K562 (cell line): Measurements from ENCODE around the gene ANAPC16. TPM values are rescaled to one million over a fixed set of nuclear protein-coding genes. Genes with fewer than 3 reads are reported as not detected.

Source experiments
- ATAC-seq: fragments of 200-7000 bp; cut with Tn5 transposase; 3 replicates; pipeline ENCODE4 v1.9.1; 2020; ENCODE audit warnings: moderate library complexity
- BruUV-seq: library from RNA; stranded (reverse); fragments of 400-500 nt; replicated peaks from 2 replicates; lab custom pipeline; 2021; lab: Mats Ljungman, UMichigan
- CTCF ChIA-PET: fragments of 300-600 bp; formaldehyde crosslinking; extraction: SDS; loops from one replicate; lab custom pipeline; 2021; ENCODE audit warnings: low intra/inter-chr PET ratio; lab: Yijun Ruan, JAX
- POLR2A ChIA-PET: fragments of 300-600, 350-650 bp; sonication (Branson Sonifier 250); formaldehyde crosslinking; extraction: SDS; loops from one replicate; lab custom pipeline; 2021; ENCODE audit warnings: antibody characterized with exemption, inconsistent platforms; lab: Yijun Ruan, JAX
- DNase-seq, 4 experiments: peaks; one replicate each; pipeline versions ENCODE4 v3.0.0 to v3.0.0-alpha.2; 2011 to 2018; ENCODE audit warnings: low spot score in 3 of 4, mixed read lengths in 3 of 4; ENCODE audit errors: extremely low read depth in 1 of 4
- FAIRE-seq: peaks from 2 replicates; lab custom pipeline; 2011; peaks lifted over from hg19 to GRCh38; lab: Jason Lieb, UNC
- H2AFZ ChIP-seq: 2 replicates; pipeline ENCODE4 v1.6.0; 2011; ENCODE audit warnings: low read depth, low read length, control low read depth, inconsistent platforms
- H3K27ac ChIP-seq: fragments of 200-600 bp; 3 replicates; pipeline ENCODE4 v1.8.0; 2011; ENCODE audit warnings: low read depth, mild to moderate bottlenecking, control low read depth, inconsistent platforms, low read length, moderate library complexity, mixed read lengths; ENCODE audit errors: extremely low read depth
- H3K27me3 ChIP-seq, 2 experiments: fragments of 300-600 bp in 1 of 2; 2 replicates in 1 of 2; 3 replicates in 1 of 2; pipeline versions ENCODE4 v1.6.0 to v1.8.0; 2011; ENCODE audit warnings: inconsistent platforms in 2 of 2, low read length in 2 of 2, mild to moderate bottlenecking in 1 of 2, mixed read lengths in 1 of 2, moderate library complexity in 1 of 2; ENCODE audit not compliant: control insufficient read depth in 2 of 2, insufficient read depth in 2 of 2
- H3K36me3 ChIP-seq: fragments of 300-600 bp; 3 replicates; pipeline ENCODE4 v1.8.0; 2011; ENCODE audit warnings: mild to moderate bottlenecking, low read length, inconsistent platforms; ENCODE audit not compliant: control insufficient read depth, insufficient read depth
- H3K4me1 ChIP-seq, 2 experiments: fragments of 200-600 bp in 1 of 2; replicated peaks in 1 of 2; 2 replicates in 1 of 2; 3 replicates in 1 of 2; pipeline versions ENCODE4 v1.5.1 to v1.8.0; 2011; ENCODE audit warnings: inconsistent platforms in 2 of 2, low read length in 2 of 2, mild to moderate bottlenecking in 1 of 2, mixed read lengths in 1 of 2, moderate library complexity in 1 of 2; ENCODE audit not compliant: control insufficient read depth in 2 of 2, insufficient read depth in 2 of 2
- H3K4me2 ChIP-seq: 2 replicates; pipeline ENCODE4 v1.6.1; 2011; ENCODE audit warnings: low read length, control low read depth, inconsistent platforms, mixed read lengths; ENCODE audit not compliant: insufficient read depth
- H3K4me3 ChIP-seq: fragments of 200-600 bp; sonication (generic), shearing (Covaris generic); 2 replicates; pipeline ENCODE4 v1.5.1; 2016; ENCODE audit warnings: control low read depth, inconsistent platforms
- H3K79me2 ChIP-seq: fragments of 200-600 bp; 3 replicates; pipeline ENCODE4 v1.8.0; 2011; ENCODE audit warnings: low read length, inconsistent platforms; ENCODE audit not compliant: control insufficient read depth, insufficient read depth
- H3K9ac ChIP-seq, 2 experiments: 2 replicates each; pipeline versions ENCODE4 v1.6.0 to v1.6.1; 2011; ENCODE audit warnings: low read depth in 2 of 2, low read length in 2 of 2, control low read depth in 1 of 2, inconsistent platforms in 1 of 2, mild to moderate bottlenecking in 1 of 2, mixed read lengths in 1 of 2; ENCODE audit not compliant: insufficient read depth in 1 of 2
- H3K9me1 ChIP-seq: one replicate; pipeline ENCODE4 v1.6.0; 2011; ENCODE audit warnings: inconsistent platforms, mild to moderate bottlenecking, low read length, moderate library complexity; ENCODE audit not compliant: control insufficient read depth, insufficient read depth
- H3K9me3 ChIP-seq: replicated peaks from 2 replicates; pipeline ENCODE4 v1.5.1; 2011; ENCODE audit warnings: low read depth, low read length, inconsistent platforms; ENCODE audit not compliant: control insufficient read depth, insufficient read depth
- H4K20me1 ChIP-seq: replicated peaks from 2 replicates; pipeline ENCODE4 v1.6.1; 2011; ENCODE audit warnings: low read length, inconsistent platforms, mixed read lengths; ENCODE audit not compliant: control insufficient read depth, insufficient read depth
- ATF7 ChIP-seq: fragments of 450-650 bp; IDR thresholded peaks from 2 replicates; pipeline ENCODE4 v1.7.1; 2014; ENCODE audit warnings: mild to moderate bottlenecking, moderate library complexity
- CBX5 ChIP-seq: IDR thresholded peaks from 2 replicates; pipeline ENCODE4 v1.6.1; 2014; ENCODE audit warnings: low read depth, borderline replicate concordance
- DDX20 ChIP-seq: fragments of 450-650 bp; IDR thresholded peaks from 2 replicates; pipeline ENCODE4 v1.6.1; 2016; ENCODE audit warnings: missing genetic modification characterization, low read depth, mild to moderate bottlenecking, missing compliant biosample characterization, moderate library complexity
- GTF2F1 ChIP-seq: IDR thresholded peaks from 2 replicates; pipeline ENCODE4 v1.6.1; 2011; ENCODE audit warnings: low read depth, low read length, improper control_type of control experiment
- JUND ChIP-seq, 2 experiments: IDR thresholded peaks; 2 replicates in 1 of 2; 3 replicates in 1 of 2; pipeline ENCODE4 v1.6.1; 2011; ENCODE audit warnings: borderline replicate concordance in 2 of 2, low read depth in 2 of 2, low read length in 2 of 2, improper control_type of control experiment in 1 of 2, missing biosample characterization in 1 of 2, missing genetic modification characterization in 1 of 2, missing genetic modification reagents in 1 of 2
- MXI1 ChIP-seq: IDR thresholded peaks from 2 replicates; pipeline ENCODE4 v1.6.1; 2011; ENCODE audit warnings: low read depth, mild to moderate bottlenecking, improper control_type of control experiment, low read length
- TAF15 ChIP-seq: fragments of 200-400 bp; formaldehyde crosslinking; IDR thresholded peaks from 2 replicates; pipeline ENCODE4 v1.6.1; 2017; ENCODE audit warnings: mild to moderate bottlenecking, low read depth, low read length, moderate library complexity
- TAL1 ChIP-seq: fragments of 450-650 bp; IDR thresholded peaks from 2 replicates; pipeline ENCODE4 v1.6.1; 2016; ENCODE audit warnings: mild to moderate bottlenecking
- ZNF282 ChIP-seq: sonication (generic); formaldehyde crosslinking; IDR thresholded peaks from 2 replicates; pipeline ENCODE4 v1.8.1; 2023; ENCODE audit warnings: missing genetic modification reagents
- WGBS: fragments of 100-300 bp; shearing (Covaris generic); methylation state at CpG from one replicate; pipeline ENCODE4 v1.1.6; 2016; ENCODE audit warnings: low coverage, mixed read lengths; ENCODE audit not compliant: insufficient coverage; ENCODE audit errors: missing lambda C conversion rate; 5-methylcytosine and 5-hydroxymethylcytosine counted together
- in situ Hi-C: fragments of 300-500 bp; cut with MboI; formaldehyde crosslinking; loops from 4 replicates; pipeline ENCODE4 v1.15.0; 2018; ENCODE audit warnings: inconsistent platforms, mixed read lengths
- intact Hi-C: fragments of 100-400 bp; cut with micrococcal nuclease; formaldehyde crosslinking; loops from 2 replicates; pipeline ENCODE4 v1.14.2; 2022
- polyA plus RNA-seq, 8 experiments: library from polyadenylated mRNA; depleted of rRNA in 4 of 8; stranded (reverse) in 5 of 8; unstranded in 3 of 8; fragments of >200 nt; fragmentation: Nextera tagmentation in 2 of 8; fragmentation: Illumina TruSeq in 1 of 8; extraction: Ambion mirVana in 2 of 8; extraction: Trizol in 1 of 8; gene quantifications; 2 replicates each; pipeline versions ENCODE4 v1.2.1 to v1.2.3, GENCODE V29; 2011 to 2014; ENCODE audit warnings: inconsistent platforms in 1 of 8, missing spikeins in 1 of 8
- total RNA-seq, 7 experiments: library from RNA; depleted of rRNA in 6 of 7; stranded (reverse); fragments of >200 nt in 6 of 7; fragmentation: Illumina TruSeq in 2 of 7; extraction: Trizol in 2 of 7; gene quantifications; 2 replicates each; pipeline versions ENCODE4 v1.2.1 to v1.2.3, GENCODE V29; 2011 to 2021; ENCODE audit warnings: low replicate concordance in 1 of 7
- TF ChIP-seq, protein P1 (sequence below), 3 experiments: fragments of 200-800 bp in 1 of 3; sonication (Bioruptor generic) in 1 of 3; sonication (generic) in 1 of 3; formaldehyde crosslinking in 1 of 3; IDR thresholded peaks; 2 replicates each; pipeline versions ENCODE4 v1.6.1 to v1.8.0; 2016 to 2022; ENCODE audit warnings: mild to moderate bottlenecking in 2 of 3, missing compliant biosample characterization in 2 of 3, missing genetic modification characterization in 2 of 3, missing genetic modification reagents in 1 of 3
- TF ChIP-seq, protein P2 (sequence below): fragments of 250-450 bp; sonication (Bioruptor Pico); IDR thresholded peaks from 2 replicates; pipeline ENCODE4 v1.4.0; 2020; ENCODE audit warnings: borderline replicate concordance
- TF ChIP-seq, protein P3 (sequence below): sonication (generic); formaldehyde crosslinking; IDR thresholded peaks from 2 replicates; pipeline ENCODE4 v1.8.1; 2023; ENCODE audit warnings: mild to moderate bottlenecking, missing genetic modification reagents
- TF ChIP-seq, protein P4 (sequence below): sonication (generic); formaldehyde crosslinking; IDR thresholded peaks from 2 replicates; pipeline ENCODE4 v1.8.0; 2022; ENCODE audit warnings: missing genetic modification reagents, mild to moderate bottlenecking, borderline replicate concordance

ANAPC16 gene
- total and polyA plus RNA-seq, 9 of the 15 experiments (the other 6 are each of a cell fraction or from before 2014, with no cell fraction given) = 42.6 to 208 (median 108) TPM

DNA sequence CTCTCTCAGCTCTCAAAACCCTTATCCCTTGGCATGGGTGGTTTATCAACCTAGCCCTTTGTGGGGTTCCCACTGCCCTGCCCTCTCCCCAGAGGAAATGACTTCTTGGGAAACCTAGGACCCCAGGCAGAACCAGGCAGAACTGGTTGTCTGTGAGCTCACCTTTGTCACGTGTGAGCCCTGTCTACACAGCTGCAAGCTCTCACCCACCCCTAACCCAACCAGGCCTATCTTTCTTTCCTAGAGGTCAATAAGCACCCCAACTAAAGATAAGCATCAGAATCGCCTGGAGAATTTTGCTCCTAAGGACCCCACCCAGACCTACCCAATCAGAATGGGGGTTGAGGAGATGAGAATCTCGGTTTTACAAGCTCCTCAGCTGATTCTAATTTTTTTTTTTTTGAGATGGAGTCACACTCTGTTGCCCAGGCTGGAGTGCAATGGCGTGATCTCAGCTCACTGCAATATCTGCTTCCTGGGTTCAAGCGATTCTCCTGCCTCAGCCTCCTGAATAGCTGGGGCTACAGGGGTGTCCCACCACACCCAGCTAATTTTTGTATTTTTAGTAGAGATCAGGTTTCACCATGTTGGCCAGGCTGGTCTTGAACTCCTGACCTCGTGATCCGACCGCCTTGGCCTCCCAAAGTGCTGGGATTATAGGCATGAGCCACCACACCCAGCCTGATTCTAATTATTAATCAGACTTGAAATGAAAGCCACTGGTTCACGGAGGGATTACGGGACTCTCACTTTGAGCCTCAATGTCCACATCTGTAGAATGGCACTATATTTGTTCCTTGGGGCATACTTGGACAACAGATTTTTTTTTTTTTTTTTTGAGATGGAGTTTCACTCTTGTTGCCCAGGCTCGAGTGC lies 50.4 kb downstream of the ANAPC16 start (continued):
- TF ChIP-seq, protein P1, sequence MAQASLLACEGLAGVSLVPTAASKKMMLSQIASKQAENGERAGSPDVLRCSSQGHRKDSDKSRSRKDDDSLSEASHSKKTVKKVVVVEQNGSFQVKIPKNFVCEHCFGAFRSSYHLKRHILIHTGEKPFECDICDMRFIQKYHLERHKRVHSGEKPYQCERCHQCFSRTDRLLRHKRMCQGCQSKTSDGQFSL (CRISPR knock-in tag; IDR thresholded peaks at IDR 0.05) = no peak; the same call in 1 of the 2 replicates
- TF ChIP-seq, protein P1 (tag; IDR thresholded peaks at IDR 0.05) = 0 out of 4 replicates have a peak, but pooled peaks of 1 of the 2 experiments have one; percentile 21
- 0 out of 2 replicates have a peak, but pooled peaks have one; percentile 1 for TF ChIP-seq TAL1
- peak; percentile 62 for TF ChIP-seq JUND (IDR thresholded peaks at IDR 0.05; ENCODE audit: borderline replicate concordance, low read depth, low read length)
- TF ChIP-seq JUND (tag; IDR thresholded peaks at IDR 0.05; ENCODE audit: borderline replicate concordance, low read depth, low read length) = peak; percentile 33; the same call in 2 of the 3 replicates

DNA sequence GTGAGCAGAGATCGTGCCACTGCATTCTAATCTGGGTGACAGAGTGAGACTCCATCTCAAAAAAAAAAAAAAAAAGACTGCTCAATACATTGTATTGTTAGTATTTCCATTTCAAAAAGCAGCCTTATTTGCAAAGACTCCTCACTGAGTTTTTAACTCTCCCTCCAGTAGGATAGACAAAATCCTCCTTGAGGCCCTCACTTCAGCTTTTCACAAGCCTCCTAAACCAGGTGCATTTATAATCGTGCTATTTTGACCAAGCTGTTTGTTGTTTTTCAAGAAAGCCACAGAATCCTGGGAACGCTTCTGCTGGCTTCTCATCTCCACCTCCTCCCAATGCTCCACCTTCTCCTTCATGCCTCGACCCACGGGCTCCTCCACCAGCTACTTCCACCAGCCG lies 51.6 kb downstream of the ANAPC16 start:
- Histone ChIP-seq H3K4me2 (no peak overlapping the region), H3K9ac (peak overlapping the region in 1 of 2 experiments; percentile 72; a peak in 2 of 4 replicates), H3K27ac (no peak overlapping the region), H4K20me1 (no peaks in the 10 kb centered on the region), H3K9me1 (no peaks in the 10 kb centered on the region), H3K4me1 (peaks cover 25 to 42% of the 10 kb centered on the region in 2 experiments), H3K36me3 (no peaks in the 10 kb centered on the region), H3K79me2 (no peaks in the 10 kb centered on the region), H3K4me3 (no peak overlapping the region), H3K9me3 (no peaks in the 10 kb centered on the region), H3K27me3 (no peaks in the 10 kb centered on the region), H2AFZ (0 out of 2 replicates have a peak overlapping the region, but pooled peaks have one; percentile 25)
- ATAC-seq (no peak), DNase-seq (no peak), FAIRE-seq (no peak)
- ChIA-PET POLR2A (interaction anchor here (2.8 to 15.0 kb wide), 2 partner anchors 8 to 51 kb away, joined by 10 to 277 read pairs; partner anchors contain the start of genes ANAPC16, ASCC1 and DDIT4), CTCF (no interaction called here)
- 59% methylated on average over 5 of the region's 6 CpGs for WGBS
- in situ Hi-C loops = no loop called here
- intact Hi-C loops = no loop called here
- no TSS peak for BruUV-seq
- TF ChIP-seq, protein P2, sequence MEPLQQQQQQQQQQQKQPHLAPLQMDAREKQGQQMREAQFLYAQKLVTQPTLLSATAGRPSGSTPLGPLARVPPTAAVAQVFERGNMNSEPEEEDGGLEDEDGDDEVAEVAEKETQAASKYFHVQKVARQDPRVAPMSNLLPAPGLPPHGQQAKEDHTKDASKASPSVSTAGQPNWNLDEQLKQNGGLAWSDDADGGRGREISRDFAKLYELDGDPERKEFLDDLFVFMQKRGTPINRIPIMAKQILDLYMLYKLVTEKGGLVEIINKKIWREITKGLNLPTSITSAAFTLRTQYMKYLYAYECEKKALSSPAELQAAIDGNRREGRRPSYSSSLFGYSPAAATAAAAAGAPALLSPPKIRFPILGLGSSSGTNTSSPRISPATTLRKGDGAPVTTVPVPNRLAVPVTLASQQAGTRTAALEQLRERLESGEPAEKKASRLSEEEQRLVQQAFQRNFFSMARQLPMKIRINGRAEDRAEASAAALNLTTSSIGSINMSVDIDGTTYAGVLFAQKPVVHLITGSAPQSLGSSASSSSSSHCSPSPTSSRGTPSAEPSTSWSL (CRISPR knock-in tag) = no peak
- TF ChIP-seq ZNF282 (no peak), MXI1 (no peak), GTF2F1 (no peak), TAF15 (no peak), ATF7 (no peak), DDX20 (tag) (no peak), CBX5 (no peak)
- TF ChIP-seq, protein P3, sequence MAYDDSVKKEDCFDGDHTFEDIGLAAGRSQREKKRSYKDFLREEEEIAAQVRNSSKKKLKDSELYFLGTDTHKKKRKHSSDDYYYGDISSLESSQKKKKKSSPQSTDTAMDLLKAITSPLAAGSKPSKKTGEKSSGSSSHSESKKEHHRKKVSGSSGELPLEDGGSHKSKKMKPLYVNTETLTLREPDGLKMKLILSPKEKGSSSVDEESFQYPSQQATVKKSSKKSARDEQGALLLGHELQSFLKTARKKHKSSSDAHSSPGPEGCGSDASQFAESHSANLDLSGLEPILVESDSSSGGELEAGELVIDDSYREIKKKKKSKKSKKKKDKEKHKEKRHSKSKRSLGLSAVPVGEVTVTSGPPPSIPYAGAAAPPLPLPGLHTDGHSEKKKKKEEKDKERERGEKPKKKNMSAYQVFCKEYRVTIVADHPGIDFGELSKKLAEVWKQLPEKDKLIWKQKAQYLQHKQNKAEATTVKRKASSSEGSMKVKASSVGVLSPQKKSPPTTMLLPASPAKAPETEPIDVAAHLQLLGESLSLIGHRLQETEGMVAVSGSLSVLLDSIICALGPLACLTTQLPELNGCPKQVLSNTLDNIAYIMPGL (CRISPR knock-in tag) = no peak
- TF ChIP-seq, protein P4, sequence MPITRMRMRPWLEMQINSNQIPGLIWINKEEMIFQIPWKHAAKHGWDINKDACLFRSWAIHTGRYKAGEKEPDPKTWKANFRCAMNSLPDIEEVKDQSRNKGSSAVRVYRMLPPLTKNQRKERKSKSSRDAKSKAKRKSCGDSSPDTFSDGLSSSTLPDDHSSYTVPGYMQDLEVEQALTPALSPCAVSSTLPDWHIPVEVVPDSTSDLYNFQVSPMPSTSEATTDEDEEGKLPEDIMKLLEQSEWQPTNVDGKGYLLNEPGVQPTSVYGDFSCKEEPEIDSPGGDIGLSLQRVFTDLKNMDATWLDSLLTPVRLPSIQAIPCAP = no peak
